Retinal pigment epithelial cell (primary cell): ENCODE measurements around the gene SEMA3D.
"Not testable (repeated sequence)": the region's sequence is repeated elsewhere in the genome, so short reads cannot be mapped to it uniquely, and the experiment has no call there.

Source experiments
- DNase-seq: peaks from one replicate; pipeline ENCODE4 v3.0.0-alpha.2; 2010; ENCODE audit warnings: low read depth
- H3K4me3 ChIP-seq: 2 replicates; pipeline ENCODE4 v1.5.1; 2011; ENCODE audit warnings: mild to moderate bottlenecking, low read length, control low read depth, moderate library complexity
- CTCF ChIP-seq: conservative IDR thresholded peaks from 2 replicates; pipeline ENCODE4 v1.5.1; 2011; ENCODE audit warnings: low read depth, low read length, control low read depth, inconsistent platforms

The SEMA3D gene

GRCh38 chr7:84997626-84998025 is 189.2 kb downstream of the SEMA3D start:
- TF ChIP-seq CTCF: no peak
- H3K4me3 ChIP-seq: no peak overlapping the region
- no peak for DNase-seq

GRCh38 chr7:84992954-84993353 is 193.9 kb downstream of the SEMA3D start:
- not testable (repeated sequence) for H3K4me3 ChIP-seq, DNase-seq

- TF ChIP-seq CTCF: peak; percentile 35
- no peak for DNase-seq
- H3K4me3 ChIP-seq: no peak overlapping the region
Measured at GRCh38 chr7:84985073-84985784, 201.6 kb downstream of the SEMA3D start.

- DNase-seq: no peak
- TF ChIP-seq CTCF: no peak
- H3K4me3 ChIP-seq: no peak overlapping the region
Measured at GRCh38 chr7:84982199-84982598, 204.7 kb downstream of the SEMA3D start.

GRCh38 chr7:84981055-84981976 is 205.5 kb downstream of the SEMA3D start:
- DNase-seq: no peak
- no peak overlapping the region for H3K4me3 ChIP-seq
- no peak for TF ChIP-seq CTCF

GRCh38 chr7:84975586-84976185 is 211.2 kb downstream of the SEMA3D start:
- no peak for DNase-seq
- no peak for TF ChIP-seq CTCF
- H3K4me3 ChIP-seq: no peak overlapping the region

GRCh38 chr7:84971360-84971759 is 215.5 kb downstream of the SEMA3D start:
- TF ChIP-seq CTCF: no peak
- no peak for DNase-seq

More at GRCh38 chr7:84971360-84971759, 215.5 kb downstream of the SEMA3D start:
- H3K4me3 ChIP-seq: no peak overlapping the region
